Activated CD4-positive, alpha-beta T cell treated with anti-CD3 and anti-CD28 coated beads, Interleukin-10, Interleukin-2, amounts not matched to agents 100 ng/mL and 50 ng/mL, durations not matched to agents 16 hours and 8 hours (primary cell): ENCODE results near the gene RAPGEF4.
"Not testable (repeated sequence)": the region's sequence is repeated elsewhere in the genome, so short reads cannot be mapped to it uniquely, and the experiment has no call there.

Experiments
- DNase-seq: peaks from one replicate; pipeline ENCODE4 v3.0.0-alpha.2; 2020

RAPGEF4 gene

GRCh38 chr2:172730411-172730810 lies 5.2 kb upstream of the RAPGEF4 start:
- DNase-seq: no peak

- no peak for DNase-seq
Observed at GRCh38 chr2:172734711-172735581, 699 bp upstream of the RAPGEF4 start.

DNA sequence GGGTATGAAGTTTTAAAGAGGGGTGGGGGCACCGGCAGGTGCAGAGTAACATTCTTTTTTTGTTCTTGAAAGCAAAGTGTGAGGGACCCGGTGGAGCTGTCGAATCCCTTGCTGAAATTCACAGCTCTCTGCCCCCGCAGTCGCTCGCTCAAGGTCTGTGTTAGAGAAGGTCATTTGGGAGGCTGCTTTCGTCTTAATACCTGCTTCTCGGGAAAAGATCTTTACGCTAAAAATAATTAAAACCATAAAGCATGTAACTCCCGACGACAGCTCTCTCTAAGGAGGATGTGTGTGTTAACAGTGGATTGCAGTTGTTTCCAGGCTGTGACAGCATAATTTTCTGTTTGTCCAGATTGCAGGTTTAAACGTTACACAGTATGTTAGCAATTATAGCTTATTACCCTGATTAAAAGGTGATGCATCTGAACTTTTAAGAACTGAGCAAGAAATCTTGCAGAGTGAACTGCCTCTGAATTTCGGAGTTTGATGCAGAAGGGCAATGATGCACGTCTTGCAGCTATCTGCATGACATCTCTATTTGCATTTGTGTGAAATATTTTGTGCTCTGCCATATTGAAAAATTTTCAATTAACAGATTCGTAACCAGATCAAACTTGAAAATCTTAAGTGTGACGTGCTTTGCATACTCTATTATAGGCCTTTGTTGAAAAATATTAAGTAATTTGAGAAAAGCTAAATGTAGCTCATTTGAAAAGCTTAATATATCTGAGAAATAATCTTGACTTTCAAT lies 954 bp downstream of the RAPGEF4 start:
- DNase-seq: no peak

GRCh38 chr2:172739661-172740266 lies 4.1 kb downstream of the RAPGEF4 start:
- DNase-seq: no peak

- no peak for DNase-seq
Observed at GRCh38 chr2:172740856-172741255, 5.2 kb downstream of the RAPGEF4 start.

DNA sequence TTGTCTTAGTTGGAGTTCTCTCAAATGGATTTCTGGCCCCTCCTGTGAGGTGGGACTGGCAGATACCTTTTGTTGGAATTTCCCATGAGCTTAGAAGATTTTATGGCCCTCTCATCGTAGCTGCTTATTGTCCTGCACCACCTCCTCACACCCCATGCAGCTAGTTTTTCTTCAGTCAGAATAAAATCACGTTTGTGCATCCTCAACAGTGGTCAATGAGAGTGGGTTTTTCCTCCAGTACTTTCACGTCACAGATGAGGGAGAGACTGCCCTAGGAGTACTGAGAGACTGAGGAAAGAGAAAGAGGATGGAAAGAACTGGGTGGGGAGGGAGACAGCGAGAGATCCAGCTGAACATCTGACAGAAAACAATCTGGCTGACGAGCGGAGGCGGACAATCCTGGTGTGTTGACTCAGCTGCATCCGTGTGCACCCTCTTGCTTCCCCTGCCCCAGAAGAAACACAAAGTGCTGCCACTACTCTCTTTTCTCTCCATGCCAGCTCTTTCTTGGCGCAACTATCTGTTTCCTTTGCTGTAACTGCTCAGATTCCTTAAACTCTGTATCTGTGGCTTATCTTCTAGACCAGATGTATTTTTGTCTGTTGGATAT lies 7.4 kb downstream of the RAPGEF4 start:
- DNase-seq: no peak

GRCh38 chr2:172743898-172744297 lies 8.3 kb downstream of the RAPGEF4 start:
- no peak for DNase-seq

- no peak for DNase-seq
Observed at GRCh38 chr2:172745636-172746035, 10.0 kb downstream of the RAPGEF4 start.

DNA sequence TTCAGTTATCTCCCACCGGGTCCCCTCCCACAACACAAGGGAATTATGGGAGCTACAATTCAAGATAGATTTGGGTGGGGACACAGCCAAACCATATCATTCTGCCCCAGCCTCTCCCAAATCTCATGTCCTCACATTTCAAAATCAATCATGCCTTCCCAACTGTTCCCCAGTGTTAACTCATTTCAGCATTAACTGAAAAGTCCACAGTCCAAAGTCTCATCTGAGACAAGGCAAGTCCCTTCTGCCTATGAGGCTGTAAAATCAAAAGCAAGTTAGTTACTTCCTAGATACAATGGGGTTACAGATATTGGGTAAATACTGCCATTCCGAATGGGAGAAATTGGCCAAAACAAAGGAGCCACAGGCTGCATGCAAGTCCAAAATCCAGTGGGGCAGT lies 12.9 kb downstream of the RAPGEF4 start:
- not testable (repeated sequence) for DNase-seq

DNA sequence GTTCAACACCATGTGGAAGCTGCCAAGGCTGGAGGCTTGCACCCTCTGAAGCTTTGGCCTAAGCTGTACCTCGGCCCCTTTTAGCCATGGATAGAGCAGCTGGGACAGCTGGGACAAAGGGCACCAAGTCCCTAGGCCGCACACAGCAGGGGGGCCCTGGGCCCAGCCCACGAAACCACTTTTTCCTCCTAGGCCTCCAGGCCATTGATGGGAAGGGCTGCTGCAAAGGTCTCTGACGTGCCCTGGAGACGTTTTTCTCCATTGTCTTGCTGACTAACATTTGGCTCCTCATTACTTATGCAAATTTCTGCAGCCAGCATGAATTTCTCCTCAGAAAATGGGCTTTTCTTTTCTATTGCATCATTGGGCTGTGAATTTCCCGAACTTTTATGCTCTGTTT lies 13.7 kb downstream of the RAPGEF4 start:
- DNase-seq: no peak

DNA sequence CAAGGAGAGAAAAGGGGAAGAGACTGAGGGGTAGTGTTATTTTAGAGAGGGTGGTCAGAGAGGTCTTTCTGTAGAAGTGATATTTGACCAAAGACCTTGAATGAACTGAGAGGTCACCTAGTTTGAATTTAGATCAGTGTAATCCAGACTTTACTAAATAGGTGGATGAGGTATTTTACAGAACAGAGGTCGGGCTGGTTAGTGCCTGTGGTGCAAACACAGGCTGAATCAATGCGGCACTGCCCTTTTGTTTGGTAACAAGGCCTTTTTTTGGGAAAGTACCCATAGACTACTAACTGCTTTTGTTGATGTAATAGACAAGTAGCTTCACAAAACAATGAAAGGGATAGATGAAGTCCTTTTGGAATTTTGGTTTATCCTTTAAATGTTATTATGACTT lies 15.9 kb downstream of the RAPGEF4 start:
- no peak for DNase-seq

- no peak for DNase-seq
Observed at GRCh38 chr2:172753610-172754009, 18.0 kb downstream of the RAPGEF4 start.

DNA sequence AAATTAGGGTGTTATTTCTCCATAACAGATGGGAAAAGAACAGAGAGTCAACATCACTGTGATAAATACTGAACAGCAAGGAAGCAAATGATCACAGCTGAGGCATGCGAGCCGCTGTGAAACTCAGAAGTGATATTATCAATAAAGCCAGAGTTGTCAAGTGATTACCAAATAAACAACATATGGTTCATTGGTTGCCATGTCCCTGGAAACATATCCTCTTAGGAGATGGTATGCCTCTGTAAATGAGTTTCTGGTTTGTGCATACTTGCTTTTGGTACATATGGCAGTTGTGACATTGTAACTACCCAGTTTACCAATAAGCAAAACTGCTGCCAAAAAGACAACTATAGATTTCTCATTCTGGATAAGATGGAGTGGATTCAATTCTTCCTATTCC lies 23.8 kb downstream of the RAPGEF4 start:
- no peak for DNase-seq

- no peak for DNase-seq
Observed at GRCh38 chr2:172761306-172761705, 25.7 kb downstream of the RAPGEF4 start.

DNA sequence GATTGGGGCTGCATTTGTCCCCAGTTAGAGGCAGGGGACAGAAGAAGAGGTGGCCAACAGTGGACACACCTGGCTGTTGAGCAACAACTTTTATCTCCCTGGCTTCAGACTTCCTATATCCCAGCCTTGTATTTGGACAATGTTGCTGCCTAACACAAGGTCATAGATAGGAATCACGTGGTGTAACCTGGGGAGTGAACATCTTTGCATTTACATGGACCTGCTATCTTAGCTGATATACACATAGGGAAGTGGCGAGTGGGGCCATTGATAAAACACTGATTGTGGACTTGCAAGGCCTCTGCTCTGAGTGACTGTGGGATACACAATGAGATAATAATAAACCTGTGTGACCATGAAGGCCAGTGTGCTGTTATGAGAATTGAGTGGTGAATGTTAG lies 26.9 kb downstream of the RAPGEF4 start:
- no peak for DNase-seq

- no peak for DNase-seq
Observed at GRCh38 chr2:172763079-172763478, 27.4 kb downstream of the RAPGEF4 start.

- DNase-seq: no peak
Observed at GRCh38 chr2:172765662-172766061, 30.0 kb downstream of the RAPGEF4 start.

DNA sequence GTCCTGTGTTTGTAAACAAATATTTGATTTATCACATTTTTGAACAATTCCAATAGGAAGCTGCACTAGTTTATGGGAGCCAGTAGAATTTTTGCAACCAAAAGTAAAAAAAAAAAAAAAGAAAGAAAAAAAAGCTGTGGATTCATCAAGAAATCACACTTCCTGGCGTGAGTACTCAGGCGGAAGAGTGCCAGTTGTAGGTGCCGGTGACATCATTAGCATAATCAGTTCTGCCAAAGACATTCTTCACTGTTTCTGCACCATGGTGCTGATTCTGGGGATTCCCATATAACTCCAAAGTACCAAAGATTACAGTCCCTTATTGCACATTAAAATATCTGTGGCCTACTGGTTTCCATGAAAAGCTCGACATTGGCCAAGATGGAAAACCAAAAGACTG lies 32.8 kb downstream of the RAPGEF4 start:
- DNase-seq: no peak

DNA sequence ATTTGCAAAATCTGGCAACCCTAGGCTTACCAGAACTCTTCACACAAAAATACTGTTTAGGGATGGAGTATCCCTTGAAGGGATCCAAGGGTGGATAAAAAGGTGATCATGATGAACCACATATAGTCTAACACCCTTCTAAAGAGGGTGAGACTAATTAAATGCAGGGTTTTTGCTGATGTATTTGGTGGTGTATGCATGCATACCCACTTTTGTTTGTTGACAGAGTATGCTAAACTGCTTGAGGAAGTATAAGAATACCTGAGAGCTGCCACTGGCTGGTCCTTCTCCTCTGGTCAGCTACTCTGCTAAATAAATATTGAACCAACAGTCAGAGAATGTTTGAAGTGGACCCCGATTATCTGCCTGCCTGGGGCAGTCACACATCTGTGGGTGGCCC lies 34.2 kb downstream of the RAPGEF4 start:
- DNase-seq: no peak

- DNase-seq: no peak
Observed at GRCh38 chr2:172770887-172771286, 35.2 kb downstream of the RAPGEF4 start.

DNA sequence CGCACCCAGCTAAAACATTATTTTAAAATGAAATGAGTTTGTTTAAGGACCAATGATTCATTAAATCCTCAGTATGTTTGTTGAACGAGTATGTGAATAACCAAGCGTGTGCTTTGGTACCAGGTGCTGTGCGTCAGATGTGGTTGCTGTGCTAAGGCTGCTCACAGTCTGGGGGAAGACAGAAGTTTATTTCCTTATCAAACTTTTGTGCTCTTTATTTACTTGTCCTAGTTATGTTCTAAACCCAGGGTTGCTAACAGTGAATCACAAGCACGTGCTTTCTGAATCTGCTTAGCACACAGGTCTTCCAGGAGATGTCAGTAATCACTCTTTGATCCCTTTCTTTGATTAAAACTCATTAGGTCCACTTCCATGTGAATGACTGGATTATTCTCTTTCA lies 37.0 kb downstream of the RAPGEF4 start:
- DNase-seq: no peak

DNA sequence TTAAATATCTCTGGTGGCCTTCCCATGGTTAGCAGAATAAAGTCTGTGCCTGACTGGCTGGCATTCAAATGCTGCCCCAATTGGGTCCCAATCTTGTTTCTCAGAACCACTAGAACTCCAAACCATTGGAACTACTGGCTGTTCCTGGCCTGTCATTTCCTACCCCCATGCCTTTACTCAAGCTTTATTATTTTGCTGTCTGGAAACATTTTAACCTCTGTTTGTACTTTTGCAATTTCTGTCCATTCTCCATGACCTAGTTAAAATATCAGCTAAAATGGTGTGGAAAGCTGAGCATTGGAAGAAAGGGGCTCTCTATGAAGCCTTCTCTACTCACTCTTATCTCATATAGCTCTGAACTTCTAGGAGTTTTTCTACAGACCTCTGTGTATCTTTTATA lies 38.7 kb downstream of the RAPGEF4 start:
- DNase-seq: no peak

DNA sequence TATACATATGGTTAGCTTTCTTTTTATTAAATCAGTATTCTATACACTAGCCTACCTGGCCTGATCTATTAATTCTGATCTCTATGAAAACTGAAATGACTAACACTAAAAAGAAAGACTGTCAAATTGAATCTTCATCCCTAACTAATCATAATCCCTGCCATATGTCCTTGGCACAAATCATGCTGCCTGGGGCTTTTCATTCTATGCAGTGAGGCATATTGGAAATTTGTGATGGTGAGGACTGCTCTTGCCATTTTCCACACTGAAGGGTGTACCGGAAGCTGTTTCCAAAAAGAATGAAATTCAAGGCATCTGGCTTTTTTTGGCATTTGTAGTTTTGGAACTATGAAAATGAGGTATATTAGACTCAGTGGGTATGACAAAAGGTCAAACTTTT lies 39.7 kb downstream of the RAPGEF4 start:
- no peak for DNase-seq
